GM12878 (cell line): ENCODE results near the gene GINS2. TPM values are rescaled to one million over a fixed set of nuclear protein-coding genes. Genes with fewer than 3 reads are reported as not detected.

Experiments
- ATAC-seq: fragments of 200-7000 bp; cut with Tn5 transposase; 3 replicates; pipeline ENCODE4 v1.9.1; 2020; ENCODE audit warnings: mild to moderate bottlenecking, moderate library complexity
- BruUV-seq: library from RNA; stranded (reverse); fragments of 400-500 nt; replicated peaks from 2 replicates; lab custom pipeline; 2021; lab: Mats Ljungman, UMichigan
- CTCF ChIA-PET: fragments of 300-600 bp; sonication (Branson Sonifier 250); formaldehyde crosslinking; extraction: SDS; loops from one replicate; lab custom pipeline; 2021; ENCODE audit warnings: inconsistent platforms; lab: Yijun Ruan, JAX
- POLR2A ChIA-PET: fragments of 350-600 bp; formaldehyde crosslinking; extraction: SDS; loops from one replicate; lab custom pipeline; 2021; ENCODE audit warnings: inconsistent platforms; lab: Charles Lee
- RAD21 ChIA-PET: fragments of 300-600 bp; sonication (Branson Sonifier 250); formaldehyde crosslinking; loops from one replicate; lab custom pipeline; 2023; ENCODE audit warnings: antibody characterized with exemption; ENCODE audit not compliant: unreplicated experiment; lab: Charles Lee
- SMC1A ChIA-PET: fragments of 300-600 bp; sonication (Branson Sonifier 250); formaldehyde crosslinking; loops from one replicate; lab custom pipeline; 2023; ENCODE audit not compliant: unreplicated experiment, uncharacterized antibody; lab: Charles Lee
- DNase-seq: peaks from one replicate; pipeline ENCODE4 v3.0.0-alpha.2; 2011; ENCODE audit warnings: low read depth, low spot score
- FAIRE-seq: peaks from 3 replicates; lab custom pipeline; 2011; peaks lifted over from hg19 to GRCh38; lab: Jason Lieb, UNC
- H2AFZ ChIP-seq: 2 replicates; pipeline ENCODE4 v1.6.0; 2011; ENCODE audit warnings: low read depth, low read length, control low read depth; ENCODE audit not compliant: control insufficient read depth
- H3K27ac ChIP-seq: 2 replicates; pipeline ENCODE4 v1.5.1; 2011; ENCODE audit warnings: control low read depth; ENCODE audit not compliant: control insufficient read depth, insufficient read depth
- H3K27me3 ChIP-seq, 2 experiments: replicated peaks in 1 of 2; 2 replicates each; pipeline versions ENCODE4 v1.6.0 to v1.6.1; 2011; ENCODE audit warnings: low read length in 1 of 2; ENCODE audit not compliant: control insufficient read depth in 2 of 2, insufficient read depth in 2 of 2
- H3K36me3 ChIP-seq, 2 experiments: 2 replicates each; pipeline ENCODE4 v1.5.1; 2011; ENCODE audit warnings: low read length in 1 of 2; ENCODE audit not compliant: control insufficient read depth in 2 of 2, insufficient read depth in 2 of 2
- H3K4me1 ChIP-seq: 2 replicates; pipeline ENCODE4 v1.6.1; 2011; ENCODE audit warnings: mild to moderate bottlenecking, low read length, moderate library complexity, mixed read lengths; ENCODE audit not compliant: control insufficient read depth, insufficient read depth
- H3K4me2 ChIP-seq: 2 replicates; pipeline ENCODE4 v1.6.0; 2011; ENCODE audit warnings: control low read depth; ENCODE audit not compliant: control insufficient read depth, insufficient read depth
- H3K4me3 ChIP-seq: fragments of 200-600 bp; sonication (generic); 2 replicates; pipeline ENCODE4 v1.5.1; 2016
- H3K79me2 ChIP-seq: 2 replicates; pipeline ENCODE4 v1.6.0; 2011; ENCODE audit warnings: low read length; ENCODE audit not compliant: control insufficient read depth, insufficient read depth
- H3K9ac ChIP-seq: 2 replicates; pipeline ENCODE4 v1.8.0; 2011; ENCODE audit warnings: low read length, control low read depth, mixed read lengths; ENCODE audit not compliant: control insufficient read depth, insufficient read depth
- H3K9me3 ChIP-seq: replicated peaks from 3 replicates; pipeline ENCODE4 v1.5.1; 2011; ENCODE audit warnings: mild to moderate bottlenecking, low read length; ENCODE audit not compliant: control insufficient read depth, insufficient read depth
- H4K20me1 ChIP-seq: 2 replicates; pipeline ENCODE4 v1.6.0; 2011; ENCODE audit not compliant: control insufficient read depth, insufficient read depth
- CBX5 ChIP-seq: sonication (generic); IDR thresholded peaks from 2 replicates; pipeline ENCODE4 v1.6.1; 2016; ENCODE audit warnings: low read depth, moderate library complexity, mild to moderate bottlenecking, inconsistent platforms
- EZH2 ChIP-seq: IDR thresholded peaks from 2 replicates; pipeline ENCODE4 v1.6.1; 2012; ENCODE audit warnings: low read depth, mild to moderate bottlenecking, control low read depth, inconsistent platforms, low read length, borderline replicate concordance; ENCODE audit not compliant: control insufficient read depth
- HCFC1 ChIP-seq: fragments of 150-350 bp; IDR thresholded peaks from 2 replicates; pipeline ENCODE4 v1.6.1; 2014; ENCODE audit warnings: low read length
- PAX8 ChIP-seq: fragments of 450-650 bp; IDR thresholded peaks from 2 replicates; pipeline ENCODE4 v1.6.1; 2017; ENCODE audit warnings: mild to moderate bottlenecking, moderate library complexity
- SMAD1 ChIP-seq: fragments of 450-650 bp; IDR thresholded peaks from 2 replicates; pipeline ENCODE4 v1.6.1; 2018; ENCODE audit warnings: mild to moderate bottlenecking, low read depth; ENCODE audit not compliant: partially characterized antibody
- SMAD5 ChIP-seq: IDR thresholded peaks from 2 replicates; pipeline ENCODE4 v1.6.1; 2016; ENCODE audit warnings: antibody characterized with exemption, low read depth
- ZNF217 ChIP-seq: fragments of 450-650 bp; IDR thresholded peaks from 2 replicates; pipeline ENCODE4 v1.6.1; 2017; ENCODE audit warnings: antibody characterized with exemption, mild to moderate bottlenecking
- ZZZ3 ChIP-seq: IDR thresholded peaks from 2 replicates; pipeline ENCODE4 v1.6.1; 2011; ENCODE audit warnings: low read depth; ENCODE audit not compliant: control insufficient read depth, insufficient read length
- WGBS: methylation state at CpG from one replicate; pipeline ENCODE4 v1.1.6; 2016; ENCODE audit warnings: low lambda C conversion rate; ENCODE audit not compliant: insufficient replicate concordance, insufficient coverage; ENCODE audit errors: missing lambda C conversion rate; 5-methylcytosine and 5-hydroxymethylcytosine counted together
- in situ Hi-C: fragments of 300-500 bp; cut with MboI; formaldehyde crosslinking; loops from 9 replicates; pipeline ENCODE4 v1.14.3; 2018; ENCODE audit warnings: mixed read lengths
- intact Hi-C: fragments of 100-400 bp; cut with micrococcal nuclease; formaldehyde crosslinking; loops from one replicate; pipeline ENCODE4 v1.14.2; 2022; ENCODE audit not compliant: unreplicated experiment
- polyA plus RNA-seq, 11 experiments: library from polyadenylated mRNA; depleted of rRNA in 4 of 11; unstranded in 6 of 11; stranded (reverse) in 5 of 11; fragments of >200 nt; fragmentation: Nextera tagmentation in 4 of 11; fragmentation: Illumina TruSeq in 1 of 11; extraction: Ambion mirVana in 4 of 11; extraction: Trizol in 1 of 11; gene quantifications; 1 replicate in 1 of 11; 2 replicates in 10 of 11; pipeline versions ENCODE4 v1.2.1 to v1.2.3, GENCODE V29; 2011 to 2016; ENCODE audit warnings: inconsistent platforms in 2 of 11, missing spikeins in 2 of 11, low read depth in 1 of 11
- total RNA-seq, 4 experiments: library from RNA; depleted of rRNA in 3 of 4; stranded (reverse); fragments of >200 nt in 3 of 4; fragmentation: Illumina TruSeq in 1 of 4; extraction: Trizol in 1 of 4; gene quantifications; 2 replicates each; pipeline versions ENCODE4 v1.2.1 to v1.2.3, GENCODE V29; 2013 to 2021

The GINS2 gene
- total and polyA plus RNA-seq, 10 of the 15 experiments (the other 5 are each of a cell fraction or from before 2014, with no cell fraction given), result 42.7 to 90.8 (median 57.0) TPM

GRCh38 chr16:85712801-85713200 lies 24.0 kb upstream of the GINS2 start:
- RAD21 ChIA-PET, result no interaction called here
- SMC1A ChIA-PET, result no interaction called here
- WGBS, result 71% methylated on average over 9 of the region's 9 CpGs
- H3K4me2 ChIP-seq, result no peak overlapping the region
- ATAC-seq (no peak), FAIRE-seq (no peak), DNase-seq (no peak)
- no TSS peak for BruUV-seq
- CTCF ChIA-PET, result no interaction called here
- no peaks in the 10 kb centered on the region for H3K4me1 ChIP-seq
- no peaks in the 10 kb centered on the region for H4K20me1 ChIP-seq
- in situ Hi-C loops (no loop called here), intact Hi-C loops (loop anchor here (10.0 kb wide), 1 partner anchor 318 kb away; no protein-coding TSS in a partner anchor)
- H2AFZ ChIP-seq, result no peak overlapping the region
- H3K9me3 ChIP-seq, result no peaks in the 10 kb centered on the region; the same call in 2 of the 3 replicates
- no peaks in the 10 kb centered on the region for H3K27me3 ChIP-seq
- H3K79me2 ChIP-seq, result no peaks in the 10 kb centered on the region
- no peak overlapping the region for H3K4me3 ChIP-seq
- H3K27ac ChIP-seq, result no peak overlapping the region
- no peaks in the 10 kb centered on the region for H3K36me3 ChIP-seq
- TF ChIP-seq HCFC1 (no peak), PAX8 (no peak), ZNF217 (no peak)
- no peak overlapping the region for H3K9ac ChIP-seq
- POLR2A ChIA-PET, result no interaction called here

GRCh38 chr16:85711982-85712587 lies 23.3 kb upstream of the GINS2 start:
- Histone ChIP-seq H3K4me3 (no peak overlapping the region), H2AFZ (no peak overlapping the region), H3K27ac (no peak overlapping the region), H3K79me2 (no peaks in the 10 kb centered on the region), H3K4me1 (no peaks in the 10 kb centered on the region), H4K20me1 (no peaks in the 10 kb centered on the region), H3K36me3 (no peaks in the 10 kb centered on the region), H3K9ac (no peak overlapping the region), H3K4me2 (no peak overlapping the region), H3K27me3 (no peaks in the 10 kb centered on the region), H3K9me3 (no peaks in the 10 kb centered on the region; the same call in 2 of the 3 replicates)
- DNase-seq, result no peak
- ChIA-PET CTCF (no interaction called here), SMC1A (no interaction called here), POLR2A (no interaction called here), RAD21 (no interaction called here)
- BruUV-seq, result no TSS peak
- in situ Hi-C loops, result no loop called here
- intact Hi-C loops, result loop anchor here (10.0 kb wide), 1 partner anchor 317 kb away; no protein-coding TSS in a partner anchor
- ATAC-seq, result no peak
- no peak for TF ChIP-seq EZH2
- no peak for TF ChIP-seq ZZZ3
- no peak for TF ChIP-seq SMAD5
- 0 out of 2 replicates have a peak, but pooled peaks have one; percentile 27 for TF ChIP-seq CBX5
- no peak for TF ChIP-seq SMAD1
- FAIRE-seq, result no peak
- 94% methylated on average over 5 of the region's 6 CpGs for WGBS
